ENCODE results near the gene PDE11A. TPM values are rescaled to one million over a fixed set of nuclear protein-coding genes. Genes with fewer than 3 reads are reported as not detected.

Gene PDE11A
- total RNA-seq, 2 donors from 2014 or later, result 2.6 to 3.2 TPM

DNA sequence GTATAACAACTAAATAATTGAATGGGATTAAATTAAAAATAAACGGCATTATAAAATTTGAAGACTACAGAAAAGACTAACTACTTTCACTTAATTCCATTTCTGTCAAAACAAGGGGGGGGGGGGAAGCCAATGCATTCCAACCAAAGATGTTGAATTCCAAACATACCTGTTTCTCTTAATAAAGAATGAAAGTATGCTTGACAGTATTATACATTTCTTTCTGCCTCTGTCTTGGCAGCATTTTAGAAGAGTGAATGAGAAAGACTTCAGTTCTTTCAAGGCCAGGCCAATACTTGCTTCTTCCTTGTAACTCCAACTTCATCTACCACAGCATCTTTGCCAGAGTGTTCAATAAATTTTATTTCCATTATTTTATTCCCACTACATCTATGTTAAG is 65.9 kb downstream of the PDE11A start:
- intact Hi-C loops (cut with DNase I), result no loop called here

DNA sequence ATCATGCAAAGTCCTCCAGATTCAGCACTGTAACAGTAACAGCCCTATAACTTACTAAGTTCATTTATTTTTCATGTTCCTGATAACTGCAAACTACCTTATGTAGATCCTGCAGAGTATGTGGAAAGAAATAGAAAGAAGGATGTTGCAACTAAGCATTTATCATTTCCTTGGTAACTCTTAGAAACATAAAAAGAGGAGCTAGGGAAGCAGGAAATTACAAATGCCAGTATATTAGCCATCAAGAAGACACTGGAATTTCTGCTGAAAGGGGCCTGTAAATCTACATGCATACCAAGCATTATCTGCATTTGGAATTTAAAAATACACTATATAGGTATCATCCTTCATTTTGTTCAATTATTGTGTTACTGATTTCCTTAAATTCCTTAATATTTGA is 66.8 kb downstream of the PDE11A start:
- Histone ChIP-seq H3K4me1 (no peaks in the 10 kb centered on the region), H3K9ac (ENCODE audit: low read depth in 2 of 2, low read length in 2 of 2) (no peak overlapping the region), H3K27ac (no peak overlapping the region), H3K27me3 (no peaks in the 10 kb centered on the region), H3K36me3 (no peaks in the 10 kb centered on the region), H3K9me3 (no peaks in the 10 kb centered on the region), H3K4me3 (no peak overlapping the region)
- TF ChIP-seq, protein P1, sequence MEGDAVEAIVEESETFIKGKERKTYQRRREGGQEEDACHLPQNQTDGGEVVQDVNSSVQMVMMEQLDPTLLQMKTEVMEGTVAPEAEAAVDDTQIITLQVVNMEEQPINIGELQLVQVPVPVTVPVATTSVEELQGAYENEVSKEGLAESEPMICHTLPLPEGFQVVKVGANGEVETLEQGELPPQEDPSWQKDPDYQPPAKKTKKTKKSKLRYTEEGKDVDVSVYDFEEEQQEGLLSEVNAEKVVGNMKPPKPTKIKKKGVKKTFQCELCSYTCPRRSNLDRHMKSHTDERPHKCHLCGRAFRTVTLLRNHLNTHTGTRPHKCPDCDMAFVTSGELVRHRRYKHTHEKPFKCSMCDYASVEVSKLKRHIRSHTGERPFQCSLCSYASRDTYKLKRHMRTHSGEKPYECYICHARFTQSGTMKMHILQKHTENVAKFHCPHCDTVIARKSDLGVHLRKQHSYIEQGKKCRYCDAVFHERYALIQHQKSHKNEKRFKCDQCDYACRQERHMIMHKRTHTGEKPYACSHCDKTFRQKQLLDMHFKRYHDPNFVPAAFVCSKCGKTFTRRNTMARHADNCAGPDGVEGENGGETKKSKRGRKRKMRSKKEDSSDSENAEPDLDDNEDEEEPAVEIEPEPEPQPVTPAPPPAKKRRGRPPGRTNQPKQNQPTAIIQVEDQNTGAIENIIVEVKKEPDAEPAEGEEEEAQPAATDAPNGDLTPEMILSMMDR (IDR thresholded peaks at IDR 0.05), result no peak
- DNase-seq, result no peak
- intact Hi-C loops (cut with DNase I), result no loop called here

More for the DNA sequence above, 65.9 kb downstream of the PDE11A start:
- H3K27ac ChIP-seq, result no peak overlapping the region
- H3K36me3 ChIP-seq, result no peaks in the 10 kb centered on the region
- no peaks in the 10 kb centered on the region for H3K9me3 ChIP-seq
- H3K27me3 ChIP-seq, result no peaks in the 10 kb centered on the region
- no peak for DNase-seq
- H3K4me1 ChIP-seq, result no peaks in the 10 kb centered on the region
- TF ChIP-seq, protein P1 (IDR thresholded peaks at IDR 0.05), result no peak
- no peak overlapping the region for H3K4me3 ChIP-seq
- no peak overlapping the region for H3K9ac ChIP-seq (ENCODE audit: low read depth in 2 of 2, low read length in 2 of 2)

DNA sequence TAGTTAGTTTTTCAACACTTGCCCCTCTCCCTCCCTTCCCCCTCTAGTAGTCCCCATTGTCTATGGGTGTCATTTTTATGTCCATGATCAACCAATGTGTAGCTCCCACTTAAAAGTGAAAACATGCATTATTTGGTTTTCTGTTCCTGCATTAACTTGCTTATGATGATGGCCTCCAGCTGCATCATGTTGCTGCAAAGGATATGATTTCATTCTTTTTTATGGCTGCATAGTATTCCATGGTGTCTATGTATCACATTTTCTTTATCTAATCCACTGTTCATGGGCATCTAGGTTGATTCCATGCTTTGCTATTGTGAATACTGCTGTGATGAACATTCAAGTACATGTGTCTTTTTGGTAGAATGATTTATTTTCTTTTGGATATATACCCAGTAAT is 70.5 kb downstream of the PDE11A start:
- H3K36me3 ChIP-seq, result no peaks in the 10 kb centered on the region
- no peaks in the 10 kb centered on the region for H3K4me1 ChIP-seq
- TF ChIP-seq, protein P1 (IDR thresholded peaks at IDR 0.05), result no peak
- DNase-seq, result no peak
- no peak overlapping the region for H3K9ac ChIP-seq (ENCODE audit: low read depth in 2 of 2, low read length in 2 of 2)
- no peak overlapping the region for H3K4me3 ChIP-seq
- intact Hi-C loops (cut with DNase I), result no loop called here
- H3K9me3 ChIP-seq, result no peaks in the 10 kb centered on the region
- H3K27ac ChIP-seq, result no peak overlapping the region
- no peaks in the 10 kb centered on the region for H3K27me3 ChIP-seq

DNA sequence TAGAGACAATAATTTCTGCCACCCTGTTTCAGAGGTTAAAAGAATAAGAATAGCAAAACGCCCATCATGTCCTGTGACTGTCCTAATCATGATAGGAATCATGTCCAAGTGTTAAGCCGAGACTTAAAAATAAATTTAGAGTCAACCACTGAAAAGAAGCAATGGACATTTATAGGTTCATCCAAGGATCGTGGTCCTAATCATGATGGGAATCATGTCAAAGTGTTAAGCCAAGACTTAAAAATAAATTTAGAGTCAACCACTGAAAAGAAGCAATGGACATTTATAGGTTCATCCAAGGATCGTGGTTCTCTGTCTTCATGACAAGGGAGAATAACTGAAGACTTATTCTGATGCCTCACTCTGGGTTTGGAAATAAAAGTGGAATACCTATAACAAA is 73.6 kb downstream of the PDE11A start:
- TF ChIP-seq, protein P1 (IDR thresholded peaks at IDR 0.05), result no peak
- intact Hi-C loops (cut with DNase I), result no loop called here

DNA sequence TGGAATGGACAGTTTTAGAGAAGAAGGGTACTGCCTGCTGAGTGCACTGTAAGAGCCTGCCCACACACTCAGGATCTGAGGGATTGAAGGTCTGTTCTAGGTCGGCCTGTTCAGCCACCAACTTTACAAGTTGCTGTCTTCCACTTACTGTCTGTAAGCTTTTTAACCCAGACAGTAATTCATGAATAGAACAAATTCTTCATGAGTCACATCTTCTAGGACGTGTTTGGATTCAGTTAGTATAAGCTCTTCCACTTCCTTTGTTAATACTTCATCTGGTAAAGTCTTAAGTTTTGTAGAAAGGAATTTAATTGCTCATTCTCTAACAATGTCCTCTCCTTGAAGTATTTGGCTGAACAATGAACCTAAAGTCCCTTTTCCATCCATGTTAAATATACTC is 74.6 kb downstream of the PDE11A start:
- intact Hi-C loops (cut with DNase I), result no loop called here

More for the DNA sequence above, 73.6 kb downstream of the PDE11A start:
- Histone ChIP-seq H3K9me3 (no peaks in the 10 kb centered on the region), H3K4me1 (no peaks in the 10 kb centered on the region), H3K36me3 (no peaks in the 10 kb centered on the region), H3K27ac (no peak overlapping the region), H3K9ac (ENCODE audit: low read depth in 2 of 2, low read length in 2 of 2) (no peak overlapping the region), H3K4me3 (no peak overlapping the region), H3K27me3 (no peaks in the 10 kb centered on the region)
- DNase-seq, result no peak

More for the DNA sequence above, 74.6 kb downstream of the PDE11A start:
- TF ChIP-seq, protein P1 (IDR thresholded peaks at IDR 0.05), result no peak
- H3K4me1 ChIP-seq, result no peaks in the 10 kb centered on the region
- H3K4me3 ChIP-seq, result no peak overlapping the region
- H3K9ac ChIP-seq (ENCODE audit: low read depth in 2 of 2, low read length in 2 of 2), result no peak overlapping the region
- no peaks in the 10 kb centered on the region for H3K36me3 ChIP-seq
- H3K27me3 ChIP-seq, result no peaks in the 10 kb centered on the region
- no peak for DNase-seq
- no peak overlapping the region for H3K27ac ChIP-seq
- no peaks in the 10 kb centered on the region for H3K9me3 ChIP-seq
